HepG2 (cell line): ENCODE measurements around the gene HES6. TPM values are rescaled to one million over a fixed set of nuclear protein-coding genes. Genes with fewer than 3 reads are reported as not detected.

Experiments used
- ATAC-seq: fragments of 200-7000 bp; cut with Tn5 transposase; 3 replicates; pipeline ENCODE4 v1.9.1; 2020; ENCODE audit warnings: mild to moderate bottlenecking, moderate library complexity
- BruUV-seq: library from RNA; stranded (reverse); fragments of 400-500 nt; replicated peaks from 2 replicates; lab custom pipeline; 2021; lab: Mats Ljungman, UMichigan
- CTCF ChIA-PET: fragments of 300-600 bp; formaldehyde crosslinking; extraction: SDS; loops from one replicate; lab custom pipeline; 2021; ENCODE audit warnings: low total read pairs, inconsistent platforms, low intra/inter-chr PET ratio; lab: Yijun Ruan, JAX
- POLR2A ChIA-PET: fragments of 350-600 bp; sonication (Branson Sonifier 250); formaldehyde crosslinking; loops from one replicate; lab custom pipeline; 2020; ENCODE audit warnings: antibody characterized with exemption, inconsistent platforms; lab: Yijun Ruan, JAX
- DNase-seq: peaks from one replicate; pipeline ENCODE4 v3.0.0-alpha.2; 2015; ENCODE audit warnings: low spot score
- FAIRE-seq: peaks from 3 replicates; lab custom pipeline; 2011; peaks lifted over from hg19 to GRCh38; lab: Jason Lieb, UNC
- H2AFZ ChIP-seq: one replicate; pipeline ENCODE4 v1.6.1; 2011; ENCODE audit warnings: low read length, inconsistent platforms
- H3K27ac ChIP-seq: fragments of 300-600 bp; 3 replicates; pipeline ENCODE4 v1.8.0; 2011; ENCODE audit warnings: mixed run types, mild to moderate bottlenecking, mixed read lengths, low read length, inconsistent platforms; ENCODE audit not compliant: insufficient read depth; ENCODE audit errors: extremely low read length
- H3K27me3 ChIP-seq, 2 experiments: fragments of 200-600 bp in 1 of 2; 2 replicates in 1 of 2; 3 replicates in 1 of 2; pipeline versions ENCODE4 v1.6.0 to v1.8.0; 2011; ENCODE audit warnings: low read length in 2 of 2, mild to moderate bottlenecking in 2 of 2, moderate library complexity in 2 of 2, inconsistent platforms in 1 of 2; ENCODE audit not compliant: insufficient read depth in 2 of 2, control insufficient read depth in 1 of 2
- H3K36me3 ChIP-seq, 2 experiments: fragments of 200-600 bp in 1 of 2; replicated peaks in 1 of 2; 2 replicates in 1 of 2; 3 replicates in 1 of 2; pipeline versions ENCODE4 v1.5.1 to v1.8.0; 2011; ENCODE audit warnings: low read length in 2 of 2, inconsistent platforms in 1 of 2; ENCODE audit not compliant: insufficient read depth in 2 of 2, control insufficient read depth in 1 of 2
- H3K4me1 ChIP-seq: 2 replicates; pipeline ENCODE4 v1.5.1; 2012; ENCODE audit warnings: low read length, inconsistent platforms; ENCODE audit not compliant: insufficient read depth
- H3K4me2 ChIP-seq: 2 replicates; pipeline ENCODE4 v1.6.0; 2011; ENCODE audit warnings: low read depth, low read length, inconsistent platforms
- H3K4me3 ChIP-seq, 3 experiments: fragments of 200-600 bp in 1 of 3; sonication (generic), shearing (Covaris generic) in 1 of 3; replicated peaks in 1 of 3; 2 replicates each; pipeline ENCODE4 v1.5.1; 2011 to 2016; ENCODE audit warnings: low read length in 3 of 3, inconsistent platforms in 2 of 3, low read depth in 2 of 3, mild to moderate bottlenecking in 2 of 3, control low read depth in 1 of 3, mixed read lengths in 1 of 3; ENCODE audit not compliant: insufficient read depth in 1 of 3
- H3K79me2 ChIP-seq: one replicate; pipeline ENCODE4 v1.6.1; 2011; ENCODE audit warnings: low read length, inconsistent platforms; ENCODE audit not compliant: insufficient read depth
- H3K9ac ChIP-seq: 2 replicates; pipeline ENCODE4 v1.6.0; 2011; ENCODE audit warnings: mild to moderate bottlenecking, low read depth, low read length, inconsistent platforms; ENCODE audit not compliant: insufficient read depth
- H3K9me3 ChIP-seq: 2 replicates; pipeline ENCODE4 v1.5.1; 2012; ENCODE audit warnings: mild to moderate bottlenecking, low read length
- H4K20me1 ChIP-seq: 2 replicates; pipeline ENCODE4 v1.6.0; 2011; ENCODE audit warnings: inconsistent platforms, mild to moderate bottlenecking, low read length, moderate library complexity; ENCODE audit not compliant: insufficient read depth
- FLYWCH1 ChIP-seq: sonication (generic); formaldehyde crosslinking; IDR thresholded peaks from 2 replicates; pipeline ENCODE4 v1.8.1; 2023; ENCODE audit warnings: mild to moderate bottlenecking, missing genetic modification reagents
- HIVEP1 ChIP-seq: sonication (generic); formaldehyde crosslinking; IDR thresholded peaks from 2 replicates; pipeline ENCODE4 v1.4.0; 2020; ENCODE audit warnings: mild to moderate bottlenecking, missing genetic modification reagents
- IKZF1 ChIP-seq: fragments of 450-650 bp; IDR thresholded peaks from 2 replicates; pipeline ENCODE4 v1.7.1; 2016
- SMC3 ChIP-seq: IDR thresholded peaks from 2 replicates; pipeline ENCODE4 v1.6.1; 2011; ENCODE audit warnings: low read length, improper control_type of control experiment
- XRCC5 ChIP-seq: fragments of 200-400 bp; formaldehyde crosslinking; optimal IDR thresholded peaks from 2 replicates; pipeline ENCODE3; 2017; ENCODE audit warnings: mild to moderate bottlenecking, low read length
- YEATS2 ChIP-seq: sonication (generic); formaldehyde crosslinking; IDR thresholded peaks from 2 replicates; pipeline ENCODE4 v1.4.0; 2020; ENCODE audit warnings: missing genetic modification reagents, borderline replicate concordance
- ZNF343 ChIP-seq: sonication (generic); formaldehyde crosslinking; IDR thresholded peaks from 2 replicates; pipeline ENCODE4 v1.4.0; 2020; ENCODE audit warnings: mild to moderate bottlenecking, missing genetic modification reagents
- ZNF383 ChIP-seq: sonication (generic); formaldehyde crosslinking; IDR thresholded peaks from 2 replicates; pipeline ENCODE4 v1.4.0; 2020; ENCODE audit warnings: missing genetic modification reagents, mild to moderate bottlenecking, borderline replicate concordance
- ZNF44 ChIP-seq: sonication (generic); formaldehyde crosslinking; IDR thresholded peaks from 2 replicates; pipeline ENCODE4 v1.5.1; 2020; ENCODE audit warnings: mild to moderate bottlenecking, missing genetic modification reagents
- ZNF761 ChIP-seq: sonication (generic); formaldehyde crosslinking; conservative IDR thresholded peaks from 2 replicates; pipeline ENCODE4 v1.4.0; 2020; ENCODE audit warnings: mild to moderate bottlenecking, missing genetic modification reagents
- ZNF816 ChIP-seq: sonication (generic); formaldehyde crosslinking; IDR thresholded peaks from 2 replicates; pipeline ENCODE4 v1.8.0; 2022; ENCODE audit warnings: missing genetic modification reagents, mild to moderate bottlenecking, borderline replicate concordance
- WGBS: methylation state at CpG from one replicate; pipeline ENCODE4 v1.1.6; 2017; ENCODE audit warnings: low lambda C conversion rate; 5-methylcytosine and 5-hydroxymethylcytosine counted together
- in situ Hi-C: cut with HindIII; loops from 2 replicates; pipeline ENCODE4 v1.10.0; 2017; ENCODE audit warnings: low pct_unique_long_range_greater_than_20kb; ENCODE audit not compliant: extremely low pct_ligation_motif_present
- intact Hi-C: fragments of 100-400 bp; cut with micrococcal nuclease; formaldehyde crosslinking; loops from one replicate; pipeline ENCODE4 v1.10.0; 2022; ENCODE audit not compliant: unreplicated experiment
- polyA plus RNA-seq, 8 experiments: library from polyadenylated mRNA; depleted of rRNA in 3 of 8; stranded (reverse) in 7 of 8; unstranded in 1 of 8; fragments of >200 nt; fragmentation: Illumina TruSeq in 4 of 8; extraction: Trizol in 4 of 8; gene quantifications; 2 replicates each; pipeline versions ENCODE4 v1.2.1 to v1.2.3, GENCODE V29; 2011 to 2016; ENCODE audit warnings: low read depth in 4 of 8, missing spikeins in 1 of 8, mixed read lengths in 1 of 8; ENCODE audit not compliant: insufficient read depth in 1 of 8
- total RNA-seq, 5 experiments: library from RNA; depleted of rRNA; stranded (reverse); fragments of >200 nt; fragmentation: Illumina TruSeq; extraction: Trizol; gene quantifications; 2 replicates each; pipeline ENCODE4 v1.2.3, GENCODE V29; 2016; ENCODE audit warnings: low read depth in 1 of 5
- TF ChIP-seq, protein P1 (sequence below): sonication (generic); formaldehyde crosslinking; IDR thresholded peaks from 2 replicates; pipeline ENCODE4 v1.4.0; 2020; ENCODE audit warnings: mild to moderate bottlenecking, missing genetic modification reagents
- TF ChIP-seq, protein P2 (sequence below): sonication (generic); formaldehyde crosslinking; IDR thresholded peaks from 2 replicates; pipeline ENCODE4 v1.4.0; 2020; ENCODE audit warnings: mild to moderate bottlenecking, missing genetic modification reagents
- TF ChIP-seq, protein P3 (sequence below): sonication (generic); formaldehyde crosslinking; IDR thresholded peaks from 2 replicates; pipeline ENCODE4 v1.4.0; 2020; ENCODE audit warnings: missing genetic modification reagents
- TF ChIP-seq, protein P4 (sequence below): sonication (generic); formaldehyde crosslinking; IDR thresholded peaks from 2 replicates; pipeline ENCODE4 v1.5.0; 2020; ENCODE audit warnings: mild to moderate bottlenecking, missing genetic modification reagents, borderline replicate concordance

Gene HES6
- total and polyA plus RNA-seq, 2 of the 13 experiments (the other 11 are each of a cell fraction or from before 2014, with no cell fraction given): 19.5 to 82.8 TPM

DNA sequence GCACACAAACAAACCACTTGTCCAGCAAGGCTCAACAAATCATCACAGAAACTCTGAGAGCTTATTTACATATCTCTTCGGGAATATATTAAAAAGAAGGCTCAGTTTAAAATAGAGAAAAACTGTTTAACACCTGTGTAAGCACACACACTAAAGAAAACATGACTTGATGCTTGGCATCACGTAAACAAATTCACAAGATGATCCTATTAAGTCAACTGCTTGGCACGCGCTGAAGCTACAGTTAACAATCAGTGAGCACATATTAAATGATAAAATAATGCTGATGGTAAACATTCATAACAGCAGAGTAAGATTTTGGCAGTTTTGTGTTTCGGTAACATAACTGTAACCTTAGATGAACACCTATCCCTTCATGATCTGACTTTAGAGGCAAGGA is 4.3 kb upstream of the HES6 start (continued):
- TF ChIP-seq, protein P1, sequence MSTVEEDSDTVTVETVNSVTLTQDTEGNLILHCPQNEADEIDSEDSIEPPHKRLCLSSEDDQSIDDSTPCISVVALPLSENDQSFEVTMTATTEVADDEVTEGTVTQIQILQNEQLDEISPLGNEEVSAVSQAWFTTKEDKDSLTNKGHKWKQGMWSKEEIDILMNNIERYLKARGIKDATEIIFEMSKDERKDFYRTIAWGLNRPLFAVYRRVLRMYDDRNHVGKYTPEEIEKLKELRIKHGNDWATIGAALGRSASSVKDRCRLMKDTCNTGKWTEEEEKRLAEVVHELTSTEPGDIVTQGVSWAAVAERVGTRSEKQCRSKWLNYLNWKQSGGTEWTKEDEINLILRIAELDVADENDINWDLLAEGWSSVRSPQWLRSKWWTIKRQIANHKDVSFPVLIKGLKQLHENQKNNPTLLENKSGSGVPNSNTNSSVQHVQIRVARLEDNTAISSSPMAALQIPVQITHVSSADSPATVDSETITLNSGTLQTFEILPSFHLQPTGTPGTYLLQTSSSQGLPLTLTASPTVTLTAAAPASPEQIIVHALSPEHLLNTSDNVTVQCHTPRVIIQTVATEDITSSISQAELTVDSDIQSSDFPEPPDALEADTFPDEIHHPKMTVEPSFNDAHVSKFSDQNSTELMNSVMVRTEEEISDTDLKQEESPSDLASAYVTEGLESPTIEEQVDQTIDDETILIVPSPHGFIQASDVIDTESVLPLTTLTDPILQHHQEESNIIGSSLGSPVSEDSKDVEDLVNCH (CRISPR knock-in tag): no peak
- no peak for TF ChIP-seq ZNF44 (CRISPR knock-in tag)
- no peak for TF ChIP-seq FLYWCH1 (CRISPR knock-in tag)
- TF ChIP-seq YEATS2 (CRISPR knock-in tag): no peak
- no peak for TF ChIP-seq ZNF816 (CRISPR knock-in tag)

DNA sequence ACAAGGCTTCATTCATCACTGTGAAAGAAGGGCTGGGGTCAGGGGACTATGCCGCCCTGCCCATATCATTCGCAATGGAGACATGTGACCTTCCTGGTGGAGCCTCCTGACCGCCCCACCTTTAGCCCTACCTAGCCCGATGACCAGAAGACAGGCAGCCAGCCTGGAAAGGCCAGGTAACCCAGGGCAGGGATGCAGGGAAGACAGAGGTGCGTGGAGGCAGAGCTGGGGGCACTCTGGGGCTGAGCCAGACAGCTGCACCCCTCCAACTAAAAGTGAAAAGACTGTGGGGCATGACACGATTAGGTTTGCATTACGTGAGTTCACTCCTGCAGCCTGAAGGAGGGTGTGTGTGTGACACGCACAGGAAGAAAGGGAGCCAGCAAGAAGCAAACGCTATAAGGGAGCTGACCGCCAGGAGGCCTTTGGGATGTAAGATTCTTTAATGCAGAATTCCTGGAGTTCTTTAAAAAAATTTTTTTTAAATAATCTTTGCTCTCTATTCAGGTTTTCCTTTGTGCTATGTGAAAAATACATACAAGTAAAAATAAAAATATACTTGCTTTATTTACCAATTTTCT is 3.7 kb upstream of the HES6 start:
- CTCF ChIA-PET: interaction anchor here (0.9 to 1.2 kb wide), 2 partner anchors 13 to 20 kb away, joined by 3 to 4 read pairs; no protein-coding TSS in a partner anchor
- no peaks in the 10 kb centered on the region for H3K9me3 ChIP-seq
- H2AFZ ChIP-seq: no peak overlapping the region
- POLR2A ChIA-PET: interaction anchor here (0.8 to 2.0 kb wide), 8 partner anchors 9 to 183 kb away, joined by 3 to 12 read pairs (median 5); partner anchors contain the start of genes ILKAP and SCLY
- H3K4me2 ChIP-seq: peak overlapping the region; percentile 87
- intact Hi-C loops: loop anchor here (5.0 kb wide), 1 partner anchor 41 kb away; the partner anchor contains the start of gene ILKAP
- H3K36me3 ChIP-seq: peaks cover 5 to 9% of the 10 kb centered on the region in 2 experiments; a peak in 3 of 5 replicates
- FAIRE-seq: peak; percentile 18
- DNase-seq: no peak
- in situ Hi-C loops: no loop called here
- H3K4me3 ChIP-seq: peak overlapping the region in 1 of 3 experiments; percentile 64; a peak in 3 of 6 replicates
- H3K27me3 ChIP-seq: no peaks in the 10 kb centered on the region
- peak overlapping the region; percentile 79 for H3K27ac ChIP-seq
- H3K79me2 ChIP-seq: no peaks in the 10 kb centered on the region
- 56% methylated on average over 10 of the region's 10 CpGs for WGBS
- BruUV-seq: no TSS peak
- H3K9ac ChIP-seq: peak overlapping the region; percentile 67
- no peaks in the 10 kb centered on the region for H4K20me1 ChIP-seq
- ATAC-seq: peak; percentile 1
- peaks cover 44% of the 10 kb centered on the region for H3K4me1 ChIP-seq
- no peak for TF ChIP-seq IKZF1
- no peak for TF ChIP-seq SMC3
- 0 out of 2 replicates have a peak, but pooled peaks have one; percentile 4 for TF ChIP-seq ZNF761 (CRISPR knock-in tag)
- TF ChIP-seq XRCC5: peak; percentile 12
- TF ChIP-seq, protein P2, sequence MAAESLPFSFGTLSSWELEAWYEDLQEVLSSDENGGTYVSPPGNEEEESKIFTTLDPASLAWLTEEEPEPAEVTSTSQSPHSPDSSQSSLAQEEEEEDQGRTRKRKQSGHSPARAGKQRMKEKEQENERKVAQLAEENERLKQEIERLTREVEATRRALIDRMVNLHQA (CRISPR knock-in tag): no peak
- 0 out of 2 replicates have a peak, but pooled peaks have one; percentile 16 for TF ChIP-seq ZNF343 (CRISPR knock-in tag)
- TF ChIP-seq, protein P3, sequence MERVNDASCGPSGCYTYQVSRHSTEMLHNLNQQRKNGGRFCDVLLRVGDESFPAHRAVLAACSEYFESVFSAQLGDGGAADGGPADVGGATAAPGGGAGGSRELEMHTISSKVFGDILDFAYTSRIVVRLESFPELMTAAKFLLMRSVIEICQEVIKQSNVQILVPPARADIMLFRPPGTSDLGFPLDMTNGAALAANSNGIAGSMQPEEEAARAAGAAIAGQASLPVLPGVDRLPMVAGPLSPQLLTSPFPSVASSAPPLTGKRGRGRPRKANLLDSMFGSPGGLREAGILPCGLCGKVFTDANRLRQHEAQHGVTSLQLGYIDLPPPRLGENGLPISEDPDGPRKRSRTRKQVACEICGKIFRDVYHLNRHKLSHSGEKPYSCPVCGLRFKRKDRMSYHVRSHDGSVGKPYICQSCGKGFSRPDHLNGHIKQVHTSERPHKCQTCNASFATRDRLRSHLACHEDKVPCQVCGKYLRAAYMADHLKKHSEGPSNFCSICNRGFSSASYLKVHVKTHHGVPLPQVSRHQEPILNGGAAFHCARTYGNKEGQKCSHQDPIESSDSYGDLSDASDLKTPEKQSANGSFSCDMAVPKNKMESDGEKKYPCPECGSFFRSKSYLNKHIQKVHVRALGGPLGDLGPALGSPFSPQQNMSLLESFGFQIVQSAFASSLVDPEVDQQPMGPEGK (CRISPR knock-in tag): peak; percentile 16; the same call in 1 of the 2 replicates
- no peak for TF ChIP-seq ZNF383
- TF ChIP-seq, protein P4, sequence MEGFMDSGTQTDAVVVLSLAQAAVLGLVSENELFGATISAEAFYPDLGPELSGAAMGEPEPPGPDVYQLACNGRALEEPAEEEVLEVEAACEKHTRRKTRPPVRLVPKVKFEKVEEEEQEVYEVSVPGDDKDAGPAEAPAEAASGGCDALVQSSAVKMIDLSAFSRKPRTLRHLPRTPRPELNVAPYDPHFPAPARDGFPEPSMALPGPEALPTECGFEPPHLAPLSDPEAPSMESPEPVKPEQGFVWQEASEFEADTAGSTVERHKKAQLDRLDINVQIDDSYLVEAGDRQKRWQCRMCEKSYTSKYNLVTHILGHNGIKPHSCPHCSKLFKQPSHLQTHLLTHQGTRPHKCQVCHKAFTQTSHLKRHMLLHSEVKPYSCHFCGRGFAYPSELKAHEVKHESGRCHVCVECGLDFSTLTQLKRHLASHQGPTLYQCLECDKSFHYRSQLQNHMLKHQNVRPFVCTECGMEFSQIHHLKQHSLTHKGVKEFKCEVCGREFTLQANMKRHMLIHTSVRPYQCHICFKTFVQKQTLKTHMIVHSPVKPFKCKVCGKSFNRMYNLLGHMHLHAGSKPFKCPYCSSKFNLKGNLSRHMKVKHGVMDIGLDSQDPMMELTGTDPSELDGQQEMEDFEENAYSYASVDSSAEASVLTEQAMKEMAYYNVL (CRISPR knock-in tag): 0 out of 2 replicates have a peak, but pooled peaks have one; percentile 20
- TF ChIP-seq HIVEP1 (CRISPR knock-in tag): peak; percentile 37; the same call in 1 of the 2 replicates
